K562 (cell line): ENCODE measurements around the gene MED15. TPM values are rescaled to one million over a fixed set of nuclear protein-coding genes. Genes with fewer than 3 reads are reported as not detected.

Source experiments
- BCL6 ChIP-seq: fragments of 250-450 bp; sonication (Bioruptor Pico); IDR thresholded peaks from 2 replicates; pipeline ENCODE4 v1.4.0; 2020
- CEBPB ChIP-seq: fragments of 450-650 bp; IDR thresholded peaks from 2 replicates; pipeline ENCODE4 v1.6.1; 2016; ENCODE audit warnings: missing genetic modification characterization, missing compliant biosample characterization
- COPS2 ChIP-seq: fragments of 450-650 bp; conservative IDR thresholded peaks from 2 replicates; pipeline ENCODE4 v1.6.1; 2016; ENCODE audit warnings: mild to moderate bottlenecking, moderate library complexity
- DNMT1 ChIP-seq: fragments of 450-650 bp; IDR thresholded peaks from 2 replicates; pipeline ENCODE4 v1.6.1; 2016; ENCODE audit warnings: antibody characterized with exemption, mild to moderate bottlenecking
- EZH2 ChIP-seq: IDR thresholded peaks from 2 replicates; pipeline ENCODE4 v1.6.1; 2012; ENCODE audit warnings: low read depth, mild to moderate bottlenecking, inconsistent platforms, low read length, borderline replicate concordance
- HMBOX1 ChIP-seq: sonication (generic); IDR thresholded peaks from 2 replicates; pipeline ENCODE4 v1.6.1; 2016
- IRF2 ChIP-seq: sonication (generic); formaldehyde crosslinking; IDR thresholded peaks from 2 replicates; pipeline ENCODE4 v1.8.1; 2022; ENCODE audit warnings: mild to moderate bottlenecking, missing genetic modification reagents
- MIER1 ChIP-seq: fragments of 450-650 bp; IDR thresholded peaks from 2 replicates; pipeline ENCODE4 v1.6.1; 2016; ENCODE audit warnings: antibody characterized with exemption, mild to moderate bottlenecking, low read depth
- POLR3A ChIP-seq: IDR thresholded peaks from 2 replicates; pipeline ENCODE4 v1.6.1; 2011; ENCODE audit warnings: borderline replicate concordance, mild to moderate bottlenecking, moderate library complexity; ENCODE audit not compliant: insufficient read length, insufficient read depth; ENCODE audit errors: extremely low read depth
- RFX5 ChIP-seq: IDR thresholded peaks from 2 replicates; pipeline ENCODE4 v1.6.1; 2011; ENCODE audit warnings: low read depth, mild to moderate bottlenecking, improper control_type of control experiment, low read length
- ZEB2 ChIP-seq: fragments of 450-650 bp; IDR thresholded peaks from 2 replicates; pipeline ENCODE4 v1.6.1; 2016
- ZNF384 ChIP-seq: IDR thresholded peaks from 2 replicates; pipeline ENCODE4 v1.6.1; 2012; ENCODE audit warnings: low read depth, low read length, improper control_type of control experiment
- ZNF668 ChIP-seq: fragments of 250-450 bp; sonication (Bioruptor Pico); IDR thresholded peaks from 2 replicates; pipeline ENCODE4 v1.8.0; 2022; ENCODE audit warnings: mild to moderate bottlenecking, inconsistent platforms
- ZSCAN29 ChIP-seq: fragments of 450-650 bp; IDR thresholded peaks from 2 replicates; pipeline ENCODE4 v1.6.1; 2017
- polyA plus RNA-seq, 8 experiments: library from polyadenylated mRNA; depleted of rRNA in 4 of 8; stranded (reverse) in 5 of 8; unstranded in 3 of 8; fragments of >200 nt; fragmentation: Nextera tagmentation in 2 of 8; fragmentation: Illumina TruSeq in 1 of 8; extraction: Ambion mirVana in 2 of 8; extraction: Trizol in 1 of 8; gene quantifications; 2 replicates each; pipeline versions ENCODE4 v1.2.1 to v1.2.3, GENCODE V29; 2011 to 2014; ENCODE audit warnings: inconsistent platforms in 1 of 8, missing spikeins in 1 of 8
- total RNA-seq, 7 experiments: library from RNA; depleted of rRNA in 6 of 7; stranded (reverse); fragments of >200 nt in 6 of 7; fragmentation: Illumina TruSeq in 2 of 7; extraction: Trizol in 2 of 7; gene quantifications; 2 replicates each; pipeline versions ENCODE4 v1.2.1 to v1.2.3, GENCODE V29; 2011 to 2021; ENCODE audit warnings: low replicate concordance in 1 of 7
- TF ChIP-seq, protein P1 (sequence below): sonication (generic); formaldehyde crosslinking; IDR thresholded peaks from 2 replicates; pipeline ENCODE4 v1.8.0; 2023; ENCODE audit warnings: mild to moderate bottlenecking, missing genetic modification reagents
- TF ChIP-seq, protein P2 (sequence below): fragments of 150-350 bp; IDR thresholded peaks from 2 replicates; pipeline ENCODE4 v1.6.1; 2014; ENCODE audit warnings: low read depth, mild to moderate bottlenecking, low read length, borderline replicate concordance
- TF ChIP-seq, protein P3 (sequence below): fragments of 450-650 bp; IDR thresholded peaks from 2 replicates; pipeline ENCODE4 v1.7.1; 2018; ENCODE audit warnings: mild to moderate bottlenecking, low read depth; ENCODE audit not compliant: partially characterized antibody
- TF ChIP-seq, protein P4 (sequence below): fragments of 250-450 bp; sonication (Bioruptor Pico); IDR thresholded peaks from 2 replicates; pipeline ENCODE4 v1.8.0; 2022; ENCODE audit warnings: inconsistent platforms

MED15 gene
- total and polyA plus RNA-seq, 9 of the 15 experiments (the other 6 are each of a cell fraction or from before 2014, with no cell fraction given) = 4.0 to 271 (median 60.1) TPM

GRCh38 chr22:20507253-20508066 lies at the start of gene MED15 (continued):
- TF ChIP-seq, protein P1, sequence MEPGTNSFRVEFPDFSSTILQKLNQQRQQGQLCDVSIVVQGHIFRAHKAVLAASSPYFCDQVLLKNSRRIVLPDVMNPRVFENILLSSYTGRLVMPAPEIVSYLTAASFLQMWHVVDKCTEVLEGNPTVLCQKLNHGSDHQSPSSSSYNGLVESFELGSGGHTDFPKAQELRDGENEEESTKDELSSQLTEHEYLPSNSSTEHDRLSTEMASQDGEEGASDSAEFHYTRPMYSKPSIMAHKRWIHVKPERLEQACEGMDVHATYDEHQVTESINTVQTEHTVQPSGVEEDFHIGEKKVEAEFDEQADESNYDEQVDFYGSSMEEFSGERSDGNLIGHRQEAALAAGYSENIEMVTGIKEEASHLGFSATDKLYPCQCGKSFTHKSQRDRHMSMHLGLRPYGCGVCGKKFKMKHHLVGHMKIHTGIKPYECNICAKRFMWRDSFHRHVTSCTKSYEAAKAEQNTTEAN (CRISPR knock-in tag) = peak; percentile 96; the same call in 1 of the 2 replicates
- TF ChIP-seq, protein P2, sequence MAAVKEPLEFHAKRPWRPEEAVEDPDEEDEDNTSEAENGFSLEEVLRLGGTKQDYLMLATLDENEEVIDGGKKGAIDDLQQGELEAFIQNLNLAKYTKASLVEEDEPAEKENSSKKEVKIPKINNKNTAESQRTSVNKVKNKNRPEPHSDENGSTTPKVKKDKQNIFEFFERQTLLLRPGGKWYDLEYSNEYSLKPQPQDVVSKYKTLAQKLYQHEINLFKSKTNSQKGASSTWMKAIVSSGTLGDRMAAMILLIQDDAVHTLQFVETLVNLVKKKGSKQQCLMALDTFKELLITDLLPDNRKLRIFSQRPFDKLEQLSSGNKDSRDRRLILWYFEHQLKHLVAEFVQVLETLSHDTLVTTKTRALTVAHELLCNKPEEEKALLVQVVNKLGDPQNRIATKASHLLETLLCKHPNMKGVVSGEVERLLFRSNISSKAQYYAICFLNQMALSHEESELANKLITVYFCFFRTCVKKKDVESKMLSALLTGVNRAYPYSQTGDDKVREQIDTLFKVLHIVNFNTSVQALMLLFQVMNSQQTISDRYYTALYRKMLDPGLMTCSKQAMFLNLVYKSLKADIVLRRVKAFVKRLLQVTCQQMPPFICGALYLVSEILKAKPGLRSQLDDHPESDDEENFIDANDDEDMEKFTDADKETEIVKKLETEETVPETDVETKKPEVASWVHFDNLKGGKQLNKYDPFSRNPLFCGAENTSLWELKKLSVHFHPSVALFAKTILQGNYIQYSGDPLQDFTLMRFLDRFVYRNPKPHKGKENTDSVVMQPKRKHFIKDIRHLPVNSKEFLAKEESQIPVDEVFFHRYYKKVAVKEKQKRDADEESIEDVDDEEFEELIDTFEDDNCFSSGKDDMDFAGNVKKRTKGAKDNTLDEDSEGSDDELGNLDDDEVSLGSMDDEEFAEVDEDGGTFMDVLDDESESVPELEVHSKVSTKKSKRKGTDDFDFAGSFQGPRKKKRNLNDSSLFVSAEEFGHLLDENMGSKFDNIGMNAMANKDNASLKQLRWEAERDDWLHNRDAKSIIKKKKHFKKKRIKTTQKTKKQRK = peak; percentile 56; the same call in 1 of the 2 replicates
- no peak for TF ChIP-seq CEBPB (tag)
- no peak for TF ChIP-seq POLR3A
- no peak for TF ChIP-seq DNMT1
- TF ChIP-seq RFX5 = 0 out of 2 replicates have a peak, but pooled peaks have one; percentile 40
- no peak for TF ChIP-seq BCL6
- no peak for TF ChIP-seq ZSCAN29
- peak; percentile 92 for TF ChIP-seq ZNF668 (CRISPR knock-in tag)
- no peak for TF ChIP-seq IRF2 (CRISPR knock-in tag)
- no peak for TF ChIP-seq HMBOX1
- TF ChIP-seq MIER1 = no peak
- TF ChIP-seq ZEB2 = no peak
- TF ChIP-seq, protein P3, sequence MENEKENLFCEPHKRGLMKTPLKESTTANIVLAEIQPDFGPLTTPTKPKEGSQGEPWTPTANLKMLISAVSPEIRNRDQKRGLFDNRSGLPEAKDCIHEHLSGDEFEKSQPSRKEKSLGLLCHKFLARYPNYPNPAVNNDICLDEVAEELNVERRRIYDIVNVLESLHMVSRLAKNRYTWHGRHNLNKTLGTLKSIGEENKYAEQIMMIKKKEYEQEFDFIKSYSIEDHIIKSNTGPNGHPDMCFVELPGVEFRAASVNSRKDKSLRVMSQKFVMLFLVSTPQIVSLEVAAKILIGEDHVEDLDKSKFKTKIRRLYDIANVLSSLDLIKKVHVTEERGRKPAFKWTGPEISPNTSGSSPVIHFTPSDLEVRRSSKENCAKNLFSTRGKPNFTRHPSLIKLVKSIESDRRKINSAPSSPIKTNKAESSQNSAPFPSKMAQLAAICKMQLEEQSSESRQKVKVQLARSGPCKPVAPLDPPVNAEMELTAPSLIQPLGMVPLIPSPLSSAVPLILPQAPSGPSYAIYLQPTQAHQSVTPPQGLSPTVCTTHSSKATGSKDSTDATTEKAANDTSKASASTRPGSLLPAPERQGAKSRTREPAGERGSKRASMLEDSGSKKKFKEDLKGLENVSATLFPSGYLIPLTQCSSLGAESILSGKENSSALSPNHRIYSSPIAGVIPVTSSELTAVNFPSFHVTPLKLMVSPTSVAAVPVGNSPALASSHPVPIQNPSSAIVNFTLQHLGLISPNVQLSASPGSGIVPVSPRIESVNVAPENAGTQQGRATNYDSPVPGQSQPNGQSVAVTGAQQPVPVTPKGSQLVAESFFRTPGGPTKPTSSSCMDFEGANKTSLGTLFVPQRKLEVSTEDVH = no peak
- TF ChIP-seq EZH2 = no peak
- TF ChIP-seq ZNF384 = peak; percentile 76; the same call in 1 of the 2 replicates
- TF ChIP-seq, protein P4, sequence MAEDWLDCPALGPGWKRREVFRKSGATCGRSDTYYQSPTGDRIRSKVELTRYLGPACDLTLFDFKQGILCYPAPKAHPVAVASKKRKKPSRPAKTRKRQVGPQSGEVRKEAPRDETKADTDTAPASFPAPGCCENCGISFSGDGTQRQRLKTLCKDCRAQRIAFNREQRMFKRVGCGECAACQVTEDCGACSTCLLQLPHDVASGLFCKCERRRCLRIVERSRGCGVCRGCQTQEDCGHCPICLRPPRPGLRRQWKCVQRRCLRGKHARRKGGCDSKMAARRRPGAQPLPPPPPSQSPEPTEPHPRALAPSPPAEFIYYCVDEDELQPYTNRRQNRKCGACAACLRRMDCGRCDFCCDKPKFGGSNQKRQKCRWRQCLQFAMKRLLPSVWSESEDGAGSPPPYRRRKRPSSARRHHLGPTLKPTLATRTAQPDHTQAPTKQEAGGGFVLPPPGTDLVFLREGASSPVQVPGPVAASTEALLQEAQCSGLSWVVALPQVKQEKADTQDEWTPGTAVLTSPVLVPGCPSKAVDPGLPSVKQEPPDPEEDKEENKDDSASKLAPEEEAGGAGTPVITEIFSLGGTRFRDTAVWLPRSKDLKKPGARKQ (CRISPR knock-in tag) = no peak
- TF ChIP-seq COPS2 = no peak
